DOHH2 (cell line): ENCODE results near the gene FAM124B.

ENCODE experiments used
- H3F3A ChIP-seq: fragments of 200-600 bp; sonication (generic), shearing (Covaris generic); 2 replicates; pipeline ENCODE4 v1.6.0; 2016; ENCODE audit warnings: antibody characterized with exemption, mild to moderate bottlenecking; ENCODE audit not compliant: control insufficient read depth, insufficient read depth
- H3K27ac ChIP-seq: fragments of 200-600 bp; sonication (generic); 2 replicates; pipeline ENCODE4 v1.5.1; 2014; ENCODE audit warnings: low read depth, mild to moderate bottlenecking, low read length, moderate library complexity
- H3K27me3 ChIP-seq: fragments of 200-600 bp; sonication (generic); 2 replicates; pipeline ENCODE4 v1.6.1; 2014; ENCODE audit warnings: mild to moderate bottlenecking, low read length, mixed read lengths; ENCODE audit not compliant: control insufficient read depth
- H3K36me3 ChIP-seq: fragments of 200-600 bp; sonication (generic); 2 replicates; pipeline ENCODE4 v1.6.1; 2014; ENCODE audit warnings: mild to moderate bottlenecking, low read length, moderate library complexity, mixed read lengths; ENCODE audit not compliant: control insufficient read depth
- H3K4me1 ChIP-seq: fragments of 200-600 bp; sonication (generic); 2 replicates; pipeline ENCODE4 v1.6.1; 2014; ENCODE audit warnings: mild to moderate bottlenecking, low read length, mixed read lengths; ENCODE audit not compliant: control insufficient read depth
- H3K4me2 ChIP-seq: fragments of 200-600 bp; sonication (generic); 2 replicates; pipeline ENCODE4 v1.6.0; 2014; ENCODE audit warnings: mild to moderate bottlenecking, low read length, moderate library complexity
- H3K4me3 ChIP-seq: fragments of 200-600 bp; sonication (generic); 2 replicates; pipeline ENCODE4 v1.5.1; 2014; ENCODE audit warnings: mild to moderate bottlenecking, low read length, mixed read lengths
- H3K79me2 ChIP-seq: fragments of 200-600 bp; sonication (generic); 2 replicates; pipeline ENCODE4 v1.6.1; 2014; ENCODE audit warnings: mild to moderate bottlenecking, low read length, mixed read lengths; ENCODE audit not compliant: control insufficient read depth
- H3K9me2 ChIP-seq: fragments of 200-600 bp; sonication (generic); replicated peaks from 2 replicates; pipeline ENCODE4 v1.6.1; 2014; ENCODE audit warnings: mild to moderate bottlenecking, low read length, mixed read lengths; ENCODE audit not compliant: control insufficient read depth
- H3K9me3 ChIP-seq: fragments of 200-600 bp; sonication (generic); 2 replicates; pipeline ENCODE4 v1.6.1; 2014; ENCODE audit warnings: antibody characterized with exemption, low read length, mixed read lengths; ENCODE audit not compliant: control insufficient read depth, insufficient read depth
- H4K20me1 ChIP-seq: fragments of 200-600 bp; sonication (generic); 2 replicates; pipeline ENCODE4 v1.6.0; 2014; ENCODE audit warnings: low read depth, mild to moderate bottlenecking, antibody characterized with exemption, low read length, moderate library complexity; ENCODE audit not compliant: control insufficient read depth, insufficient read depth
- CTCF ChIP-seq: fragments of 200-600 bp; sonication (generic); IDR thresholded peaks from one replicate; pipeline ENCODE4 v1.5.1; 2014; ENCODE audit warnings: antibody characterized with exemption, mild to moderate bottlenecking, low read depth, low read length; ENCODE audit not compliant: poor library complexity, severe bottlenecking
- EZH2phosphoT487 ChIP-seq: fragments of 200-600 bp; sonication (generic); IDR thresholded peaks from 2 replicates; pipeline ENCODE4 v1.6.1; 2017; ENCODE audit warnings: borderline replicate concordance, mild to moderate bottlenecking, antibody characterized with exemption, low read length, moderate library complexity, mixed read lengths

Gene FAM124B

GRCh38 chr2:224393157-224393872, 8.6 kb downstream of the FAM124B start:
- Histone ChIP-seq H3K27me3 (no peaks in the 10 kb centered on the region), H3K4me2 (no peak overlapping the region), H3K9me2 (no peaks in the 10 kb centered on the region), H3K4me1 (no peaks in the 10 kb centered on the region), H3K27ac (no peak overlapping the region), H3K36me3 (no peaks in the 10 kb centered on the region), H3F3A (no peaks in the 10 kb centered on the region), H3K4me3 (no peak overlapping the region), H3K79me2 (no peaks in the 10 kb centered on the region), H4K20me1 (no peaks in the 10 kb centered on the region), H3K9me3 (no peaks in the 10 kb centered on the region)
- TF ChIP-seq EZH2phosphoT487, result no peak

GRCh38 chr2:224392545-224392944, 9.4 kb downstream of the FAM124B start:
- no peaks in the 10 kb centered on the region for H3K27me3 ChIP-seq
- TF ChIP-seq EZH2phosphoT487 (no peak), CTCF (no peak)
- no peaks in the 10 kb centered on the region for H3K9me2 ChIP-seq
- H3K4me3 ChIP-seq, result no peak overlapping the region
- H3K79me2 ChIP-seq, result no peaks in the 10 kb centered on the region
- H3K4me2 ChIP-seq, result no peak overlapping the region
- H3K9me3 ChIP-seq, result no peaks in the 10 kb centered on the region
- H3K27ac ChIP-seq, result no peak overlapping the region
- no peaks in the 10 kb centered on the region for H4K20me1 ChIP-seq
- no peaks in the 10 kb centered on the region for H3K36me3 ChIP-seq
- no peaks in the 10 kb centered on the region for H3F3A ChIP-seq
- H3K4me1 ChIP-seq, result no peaks in the 10 kb centered on the region

GRCh38 chr2:224389317-224389716, 12.6 kb downstream of the FAM124B start:
- no peaks in the 10 kb centered on the region for H3K9me3 ChIP-seq
- no peaks in the 10 kb centered on the region for H3K79me2 ChIP-seq
- no peaks in the 10 kb centered on the region for H3K9me2 ChIP-seq
- H3K27ac ChIP-seq, result no peak overlapping the region
- H3K27me3 ChIP-seq, result no peaks in the 10 kb centered on the region
- no peak for TF ChIP-seq CTCF
- TF ChIP-seq EZH2phosphoT487, result no peak
- H3K4me3 ChIP-seq, result no peak overlapping the region
- H3F3A ChIP-seq, result no peaks in the 10 kb centered on the region
- no peaks in the 10 kb centered on the region for H4K20me1 ChIP-seq
- no peak overlapping the region for H3K4me2 ChIP-seq
- H3K4me1 ChIP-seq, result no peaks in the 10 kb centered on the region
- H3K36me3 ChIP-seq, result no peaks in the 10 kb centered on the region

GRCh38 chr2:224386876-224387275, 15.0 kb downstream of the FAM124B start:
- no peak overlapping the region for H3K4me3 ChIP-seq
- no peaks in the 10 kb centered on the region for H3K79me2 ChIP-seq
- TF ChIP-seq CTCF, result no peak
- no peak for TF ChIP-seq EZH2phosphoT487
- H3K4me1 ChIP-seq, result no peaks in the 10 kb centered on the region
- no peaks in the 10 kb centered on the region for H3F3A ChIP-seq
- H4K20me1 ChIP-seq, result no peaks in the 10 kb centered on the region
- no peak overlapping the region for H3K27ac ChIP-seq
- H3K4me2 ChIP-seq, result no peak overlapping the region
- H3K9me2 ChIP-seq, result no peaks in the 10 kb centered on the region
- H3K36me3 ChIP-seq, result no peaks in the 10 kb centered on the region
- no peaks in the 10 kb centered on the region for H3K27me3 ChIP-seq
- no peaks in the 10 kb centered on the region for H3K9me3 ChIP-seq
